Measurements from ENCODE around the gene COG8. TPM values are rescaled to one million over a fixed set of nuclear protein-coding genes. Genes with fewer than 3 reads are reported as not detected.

COG8 gene
- total and polyA plus RNA-seq, 10 of the 15 experiments (the other 5 are each of a cell fraction or from before 2014, with no cell fraction given) = 2.8 to 39.6 (median 23.8) TPM

DNA sequence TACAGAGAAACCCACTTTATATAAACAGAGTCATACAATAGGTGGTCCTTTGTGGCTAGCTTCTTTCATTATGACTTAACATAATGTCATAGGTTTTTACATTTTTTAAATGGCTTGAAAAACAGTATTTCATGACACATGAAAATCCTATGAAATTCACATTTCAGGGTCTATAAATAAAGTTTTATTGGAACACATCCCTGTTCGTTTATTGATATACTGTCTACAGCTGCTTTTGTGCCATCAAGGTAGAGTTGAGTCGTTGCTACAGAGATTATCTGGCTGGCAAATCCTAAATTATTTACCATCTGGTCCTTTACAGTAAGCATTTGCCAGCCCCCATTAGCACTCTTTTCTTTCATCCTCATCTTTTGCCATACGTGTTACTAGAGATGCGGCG is 25.9 kb downstream of the COG8 start (continued):
- TF ChIP-seq, protein P1, sequence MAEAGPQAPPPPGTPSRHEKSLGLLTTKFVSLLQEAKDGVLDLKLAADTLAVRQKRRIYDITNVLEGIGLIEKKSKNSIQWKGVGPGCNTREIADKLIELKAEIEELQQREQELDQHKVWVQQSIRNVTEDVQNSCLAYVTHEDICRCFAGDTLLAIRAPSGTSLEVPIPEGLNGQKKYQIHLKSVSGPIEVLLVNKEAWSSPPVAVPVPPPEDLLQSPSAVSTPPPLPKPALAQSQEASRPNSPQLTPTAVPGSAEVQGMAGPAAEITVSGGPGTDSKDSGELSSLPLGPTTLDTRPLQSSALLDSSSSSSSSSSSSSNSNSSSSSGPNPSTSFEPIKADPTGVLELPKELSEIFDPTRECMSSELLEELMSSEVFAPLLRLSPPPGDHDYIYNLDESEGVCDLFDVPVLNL (IDR thresholded peaks at IDR 0.05; ENCODE audit: low read depth, low read length) = no peak
- no peak for TF ChIP-seq NR2C1 (IDR thresholded peaks at IDR 0.05)
- TF ChIP-seq SMAD1 (IDR thresholded peaks at IDR 0.05; ENCODE audit: low read depth, partially characterized antibody) = no peak
- no peak for TF ChIP-seq FOS (IDR thresholded peaks at IDR 0.05; ENCODE audit: borderline replicate concordance, extremely low read depth, insufficient read length)
- no peak for TF ChIP-seq POLR2AphosphoS5 (IDR thresholded peaks at IDR 0.05; ENCODE audit: low read length)

GRCh38 chr16:69311533-69312387 is 27.6 kb downstream of the COG8 start:
- CTCF ChIA-PET = interaction anchor here (0.6 to 2.2 kb wide), 6 partner anchors 12 to 162 kb away, joined by 3 to 7 read pairs (median 5); no protein-coding TSS in a partner anchor
- TF ChIP-seq TAF1 (IDR thresholded peaks at IDR 0.05; ENCODE audit: borderline replicate concordance, low read depth, low read length) (no peak), BACH1 (IDR thresholded peaks at IDR 0.05; ENCODE audit: borderline replicate concordance) (no peak), ZBED1 (IDR thresholded peaks at IDR 0.05; ENCODE audit: borderline replicate concordance) (no peak), LARP7 (IDR thresholded peaks at IDR 0.05) (peak; percentile 82), BRCA1 (IDR thresholded peaks at IDR 0.05; ENCODE audit: low read depth, low read length) (no peak), GABPA (IDR thresholded peaks at IDR 0.05; ENCODE audit: low read depth) (no peak), STAT1 (conservative IDR thresholded peaks at IDR 0.05) (no peak), ELK1 (IDR thresholded peaks at IDR 0.05; ENCODE audit: low read depth, low read length) (no peak), NFXL1 (IDR thresholded peaks at IDR 0.05; ENCODE audit: borderline replicate concordance) (no peak), CEBPB (IDR thresholded peaks at IDR 0.05; ENCODE audit: borderline replicate concordance in 1 of 2, low read depth in 2 of 2, low read length in 2 of 2) (no peak), EZH2 (IDR thresholded peaks at IDR 0.05; ENCODE audit: borderline replicate concordance, control insufficient read depth, low read depth, low read length) (no peak)
- TF ChIP-seq, protein P2, sequence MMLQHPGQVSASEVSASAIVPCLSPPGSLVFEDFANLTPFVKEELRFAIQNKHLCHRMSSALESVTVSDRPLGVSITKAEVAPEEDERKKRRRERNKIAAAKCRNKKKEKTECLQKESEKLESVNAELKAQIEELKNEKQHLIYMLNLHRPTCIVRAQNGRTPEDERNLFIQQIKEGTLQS (IDR thresholded peaks at IDR 0.05; ENCODE audit: borderline replicate concordance, extremely low read depth, low read depth, low read length) = no peak
- TF ChIP-seq, protein P3, sequence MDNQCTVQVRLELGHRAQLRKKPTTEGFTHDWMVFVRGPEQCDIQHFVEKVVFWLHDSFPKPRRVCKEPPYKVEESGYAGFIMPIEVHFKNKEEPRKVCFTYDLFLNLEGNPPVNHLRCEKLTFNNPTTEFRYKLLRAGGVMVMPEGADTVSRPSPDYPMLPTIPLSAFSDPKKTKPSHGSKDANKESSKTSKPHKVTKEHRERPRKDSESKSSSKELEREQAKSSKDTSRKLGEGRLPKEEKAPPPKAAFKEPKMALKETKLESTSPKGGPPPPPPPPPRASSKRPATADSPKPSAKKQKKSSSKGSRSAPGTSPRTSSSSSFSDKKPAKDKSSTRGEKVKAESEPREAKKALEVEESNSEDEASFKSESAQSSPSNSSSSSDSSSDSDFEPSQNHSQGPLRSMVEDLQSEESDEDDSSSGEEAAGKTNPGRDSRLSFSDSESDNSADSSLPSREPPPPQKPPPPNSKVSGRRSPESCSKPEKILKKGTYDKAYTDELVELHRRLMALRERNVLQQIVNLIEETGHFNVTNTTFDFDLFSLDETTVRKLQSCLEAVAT (IDR thresholded peaks at IDR 0.05) = no peak

More at GRCh38 chr16:69311533-69312387, 27.6 kb downstream of the COG8 start:
- Histone ChIP-seq H4K20me1 (ENCODE audit: control insufficient read depth, insufficient read depth) (no peaks in the 10 kb centered on the region), H3K9ac (ENCODE audit: control insufficient read depth, insufficient read depth, low read length) (peak overlapping the region; percentile 81), H3K9me3 (replicated peaks; ENCODE audit: control insufficient read depth, insufficient read depth, low read length) (no peaks in the 10 kb centered on the region), H3K4me3 (peak overlapping the region; percentile 99), H3K79me2 (ENCODE audit: control insufficient read depth, insufficient read depth, low read length) (peaks cover 23% of the 10 kb centered on the region), H3K27ac (ENCODE audit: control insufficient read depth, insufficient read depth) (peak overlapping the region; percentile 45), H3K4me1 (ENCODE audit: control insufficient read depth, insufficient read depth, low read length) (no peaks in the 10 kb centered on the region), H2AFZ (ENCODE audit: control insufficient read depth, low read depth, low read length) (peak overlapping the region; percentile 83), H3K36me3 (ENCODE audit: control insufficient read depth in 2 of 2, insufficient read depth in 2 of 2, low read length in 1 of 2) (peaks cover 0 to 8% of the 10 kb centered on the region in 2 experiments; a peak in 3 of 4 replicates), H3K27me3 (replicated peaks in 1 of 2; ENCODE audit: control insufficient read depth in 2 of 2, insufficient read depth in 2 of 2, low read length in 1 of 2) (no peaks in the 10 kb centered on the region), H3K4me2 (ENCODE audit: control insufficient read depth, insufficient read depth) (peak overlapping the region; percentile 68)
- RAD21 ChIA-PET (ENCODE audit: unreplicated experiment) = interaction anchor here (0.6 to 1.1 kb wide), 5 partner anchors 15 to 180 kb away, joined by 3 to 5 read pairs (median 4); partner anchors contain the start of gene PDF
- no peak for DNase-seq (ENCODE audit: low read depth, low spot score)
- in situ Hi-C loops (cut with MboI) = no loop called here
- SMC1A ChIA-PET (ENCODE audit: uncharacterized antibody, unreplicated experiment) = interaction anchor here (0.7 to 1.5 kb wide), 4 partner anchors 14 to 371 kb away, joined by 3 to 6 read pairs (median 4); no protein-coding TSS in a partner anchor
- BruUV-seq (replicated peaks) = TSS peak; percentile 72
- POLR2A ChIA-PET = interaction anchor here (1.0 kb wide), 1 partner anchor 20 kb away, joined by 3 read pairs; no protein-coding TSS in a partner anchor
- WGBS (ENCODE audit: insufficient coverage, insufficient replicate concordance, low lambda C conversion rate, missing lambda C conversion rate) = 3% methylated on average over 52 of the region's 59 CpGs
- ATAC-seq = peak; percentile 73
- FAIRE-seq = peak; percentile 38
- intact Hi-C loops (cut with micrococcal nuclease; ENCODE audit: unreplicated experiment) = loop anchor here (1.0 to 2.0 kb wide), 2 partner anchors 28 to 73 kb away; partner anchors contain the start of genes COG8 and NIP7
